ENCODE results near the gene ADGRG6.

Gene ADGRG6

DNA sequence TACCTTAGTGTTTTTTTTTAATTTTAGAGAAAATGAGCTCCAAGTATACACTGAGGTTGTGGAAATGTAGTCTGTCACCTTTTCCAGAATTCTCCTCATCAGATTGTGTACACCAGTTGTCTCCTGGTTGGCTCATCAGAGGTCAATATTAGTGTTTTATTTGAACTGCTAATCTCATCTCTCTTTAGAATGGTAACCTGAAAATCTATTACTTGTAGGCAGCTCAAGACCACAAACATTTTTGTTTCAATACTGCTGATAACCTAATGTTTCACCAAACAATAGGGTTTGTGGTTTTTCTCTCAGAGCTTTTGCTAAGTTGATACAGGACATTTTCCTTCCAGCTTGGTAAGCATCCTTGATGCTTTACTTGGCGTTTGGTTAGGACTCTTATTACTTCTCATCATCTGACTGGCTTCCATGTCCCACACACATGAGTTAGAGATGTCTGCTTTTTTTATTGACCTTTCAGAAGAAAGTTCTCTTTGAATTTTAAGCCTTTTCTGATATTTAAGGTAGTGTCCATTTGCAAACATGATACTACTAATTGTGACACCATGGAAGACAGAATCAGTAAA, 15.1 kb downstream of the ADGRG6 start:
- ATAC-seq (replicated peaks) = no peak
- peaks cover 2 to 9% of the 10 kb centered on the region in 2 donors for H3K27me3 Mint-ChIP-seq
- no peaks in the 10 kb centered on the region for H3K36me3 Mint-ChIP-seq (ENCODE audit: insufficient read depth)
- H3K4me3 Mint-ChIP-seq = no peak overlapping the region
- H3K9me3 Mint-ChIP-seq = no peaks in the 10 kb centered on the region
- no peak overlapping the region for H3K27ac Mint-ChIP-seq
- H3K4me1 Mint-ChIP-seq (ENCODE audit: low read depth in 2 of 2) = no peaks in the 10 kb centered on the region
- no peak for DNase-seq

DNA sequence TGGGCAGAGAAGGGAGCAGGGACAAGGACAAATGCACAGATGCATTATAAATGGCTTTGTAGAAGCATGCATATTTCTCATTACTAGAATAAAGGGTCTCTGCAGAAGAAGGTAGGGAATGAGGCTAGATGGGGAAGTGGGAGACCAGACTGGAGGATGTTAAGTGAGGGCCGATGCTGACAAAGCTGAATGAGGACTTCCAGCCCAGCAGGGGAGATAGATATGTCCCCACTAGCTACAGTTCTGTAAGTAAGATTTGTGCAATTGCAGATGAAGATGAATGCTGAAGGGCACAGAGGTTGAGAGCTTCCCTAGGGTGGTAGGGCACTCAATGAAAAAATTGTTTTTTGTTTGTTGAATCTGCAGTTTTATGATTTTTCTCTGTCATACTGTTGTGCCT, 16.9 kb downstream of the ADGRG6 start:
- no peaks in the 10 kb centered on the region for H3K4me1 Mint-ChIP-seq (ENCODE audit: low read depth in 2 of 2)

GRCh38 chr6:142320366-142320765, 18.6 kb downstream of the ADGRG6 start:
- H3K4me1 Mint-ChIP-seq (ENCODE audit: low read depth in 2 of 2) = no peaks in the 10 kb centered on the region
- no peak for DNase-seq
- H3K9me3 Mint-ChIP-seq = no peaks in the 10 kb centered on the region
- H3K36me3 Mint-ChIP-seq (ENCODE audit: insufficient read depth) = no peaks in the 10 kb centered on the region
- no peak overlapping the region for H3K4me3 Mint-ChIP-seq
- no peak for ATAC-seq (replicated peaks)
- H3K27me3 Mint-ChIP-seq = peaks cover 0 to 7% of the 10 kb centered on the region in 2 donors
- H3K27ac Mint-ChIP-seq = no peak overlapping the region

More for the DNA sequence above, 16.9 kb downstream of the ADGRG6 start:
- DNase-seq (no peak), ATAC-seq (replicated peaks) (no peak)
- Mint-ChIP-seq H3K27ac (no peak overlapping the region), H3K36me3 (ENCODE audit: insufficient read depth) (no peaks in the 10 kb centered on the region), H3K4me3 (no peak overlapping the region), H3K27me3 (peaks cover 0 to 8% of the 10 kb centered on the region in 2 donors), H3K9me3 (no peaks in the 10 kb centered on the region)

GRCh38 chr6:142321451-142321850, 19.6 kb downstream of the ADGRG6 start:
- Mint-ChIP-seq H3K36me3 (ENCODE audit: insufficient read depth) (no peaks in the 10 kb centered on the region), H3K27ac (no peak overlapping the region), H3K9me3 (no peaks in the 10 kb centered on the region), H3K27me3 (peaks cover 0 to 8% of the 10 kb centered on the region in 2 donors), H3K4me3 (no peak overlapping the region), H3K4me1 (ENCODE audit: low read depth in 2 of 2) (no peaks in the 10 kb centered on the region)
- ATAC-seq (replicated peaks) (no peak), DNase-seq (no peak)

DNA sequence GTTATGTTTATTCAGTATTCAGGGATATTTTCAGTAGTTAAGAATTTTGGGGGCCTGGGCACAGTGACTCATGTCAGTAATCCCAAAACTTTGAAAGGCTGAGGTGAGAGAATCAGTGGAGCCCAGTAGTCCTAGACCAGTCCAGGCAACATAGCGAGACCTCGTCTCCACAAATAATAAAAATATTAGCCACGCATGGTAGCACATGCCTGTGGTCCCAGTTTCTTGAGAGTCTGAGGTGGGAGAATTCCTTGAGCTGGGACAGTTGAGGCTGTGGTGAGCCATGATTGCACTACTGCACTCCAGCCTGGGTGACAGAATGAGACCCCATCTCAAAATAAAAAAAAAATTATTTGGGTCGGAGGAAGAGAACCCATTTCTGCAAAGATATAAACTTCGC, 20.3 kb downstream of the ADGRG6 start:
- Mint-ChIP-seq H3K27me3 (peaks cover 0 to 13% of the 10 kb centered on the region in 2 donors), H3K4me1 (ENCODE audit: low read depth in 2 of 2) (no peaks in the 10 kb centered on the region), H3K27ac (no peak overlapping the region), H3K9me3 (no peaks in the 10 kb centered on the region), H3K4me3 (no peak overlapping the region), H3K36me3 (ENCODE audit: insufficient read depth) (no peaks in the 10 kb centered on the region)
- ATAC-seq (replicated peaks) (no peak), DNase-seq (no peak)

DNA sequence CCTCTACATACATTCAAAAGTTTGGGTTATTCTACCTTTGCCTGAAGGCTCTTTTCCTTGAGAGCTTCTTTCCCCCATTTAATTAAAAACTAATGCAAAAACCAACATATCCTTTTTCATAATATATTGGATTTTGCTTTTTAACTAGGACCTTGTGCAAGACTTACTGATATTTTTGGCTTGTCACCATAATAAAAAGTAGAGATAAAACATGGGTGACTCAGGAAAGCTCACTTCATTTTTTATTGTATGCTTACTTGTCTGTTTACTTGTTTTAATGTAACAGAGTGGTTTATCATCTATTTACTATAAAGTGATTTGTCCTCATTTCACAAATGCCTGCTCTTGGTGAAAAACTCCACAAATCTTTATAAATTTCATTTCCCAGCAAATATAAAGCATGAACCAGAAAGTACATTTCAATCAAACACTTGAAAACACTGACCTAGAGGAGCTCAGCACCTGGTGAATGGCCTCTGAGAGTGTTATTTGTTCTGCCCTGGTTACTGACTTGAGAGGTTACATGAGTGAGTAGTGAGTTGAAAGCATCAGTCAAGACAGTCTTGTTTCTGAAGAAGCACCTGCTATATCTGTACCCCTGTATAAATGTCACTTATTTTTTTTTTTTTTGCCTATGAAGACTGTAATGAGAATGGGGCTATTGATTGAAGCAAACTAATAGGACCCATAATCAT, 20.8 kb downstream of the ADGRG6 start:
- Mint-ChIP-seq H3K4me3 (no peak overlapping the region), H3K4me1 (ENCODE audit: low read depth in 2 of 2) (no peaks in the 10 kb centered on the region), H3K27ac (no peak overlapping the region), H3K27me3 (peaks cover 0 to 13% of the 10 kb centered on the region in 2 donors), H3K9me3 (no peaks in the 10 kb centered on the region), H3K36me3 (ENCODE audit: insufficient read depth) (no peaks in the 10 kb centered on the region)
- DNase-seq (no peak), ATAC-seq (replicated peaks) (no peak)

- H3K36me3 Mint-ChIP-seq (ENCODE audit: insufficient read depth) = no peaks in the 10 kb centered on the region
Observed at GRCh38 chr6:142323377-142323776, 21.6 kb downstream of the ADGRG6 start.

DNA sequence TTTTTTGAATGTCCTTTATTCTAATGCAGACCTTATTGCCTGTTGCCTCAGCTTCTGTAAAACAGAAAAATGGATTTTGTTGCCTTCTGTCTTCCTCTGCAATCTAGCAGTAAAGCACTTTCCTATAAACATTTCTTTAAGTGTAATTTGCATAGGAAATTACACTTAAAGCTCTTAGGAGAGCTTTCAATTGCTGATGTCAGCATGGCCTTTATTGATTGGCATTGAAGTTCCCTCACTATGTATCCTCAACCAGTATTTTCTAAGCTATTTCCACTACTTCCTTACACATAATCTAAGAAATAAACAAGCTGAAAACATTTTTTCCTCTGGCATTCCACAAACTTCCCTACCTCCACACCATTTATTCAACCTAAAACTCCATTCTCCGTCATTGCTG, 22.3 kb downstream of the ADGRG6 start:
- Mint-ChIP-seq H3K9me3 (no peaks in the 10 kb centered on the region), H3K27me3 (peaks cover 0 to 13% of the 10 kb centered on the region in 2 donors), H3K4me1 (ENCODE audit: low read depth in 2 of 2) (no peaks in the 10 kb centered on the region), H3K4me3 (no peak overlapping the region), H3K36me3 (ENCODE audit: insufficient read depth) (no peaks in the 10 kb centered on the region), H3K27ac (no peak overlapping the region)
- no peak for DNase-seq
- ATAC-seq (replicated peaks) = no peak

More at GRCh38 chr6:142323377-142323776, 21.6 kb downstream of the ADGRG6 start:
- H3K4me3 Mint-ChIP-seq = no peak overlapping the region
- H3K27ac Mint-ChIP-seq = no peak overlapping the region
- no peaks in the 10 kb centered on the region for H3K9me3 Mint-ChIP-seq
- ATAC-seq (replicated peaks) (no peak), DNase-seq (no peak)
- H3K4me1 Mint-ChIP-seq (ENCODE audit: low read depth in 2 of 2) = no peaks in the 10 kb centered on the region
- peaks cover 0 to 13% of the 10 kb centered on the region in 2 donors for H3K27me3 Mint-ChIP-seq

DNA sequence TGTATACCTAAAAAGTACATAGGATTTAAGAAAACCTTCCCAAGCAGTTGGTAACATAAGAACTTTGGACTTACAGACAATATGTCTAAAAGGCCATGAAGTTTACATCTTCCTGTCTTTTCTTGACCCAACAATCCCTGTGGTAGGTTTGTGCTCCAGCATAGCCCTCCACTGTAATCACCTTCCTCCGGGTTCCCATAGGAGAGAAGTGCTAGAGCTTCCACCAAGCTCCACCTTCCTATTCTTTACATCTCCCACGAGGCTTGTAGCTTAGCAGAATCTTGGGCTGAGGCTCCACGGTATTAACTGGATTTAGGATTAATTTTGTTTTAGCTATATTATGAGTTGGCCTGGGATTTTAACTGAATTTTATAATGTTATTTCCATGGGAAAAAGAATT, 23.3 kb downstream of the ADGRG6 start:
- Mint-ChIP-seq H3K4me1 (ENCODE audit: low read depth in 2 of 2) (no peaks in the 10 kb centered on the region), H3K36me3 (ENCODE audit: insufficient read depth) (no peaks in the 10 kb centered on the region), H3K9me3 (no peaks in the 10 kb centered on the region), H3K27ac (no peak overlapping the region), H3K4me3 (no peak overlapping the region), H3K27me3 (peaks cover 2 to 13% of the 10 kb centered on the region in 2 donors)
- no peak for DNase-seq
- ATAC-seq (replicated peaks) = no peak

DNA sequence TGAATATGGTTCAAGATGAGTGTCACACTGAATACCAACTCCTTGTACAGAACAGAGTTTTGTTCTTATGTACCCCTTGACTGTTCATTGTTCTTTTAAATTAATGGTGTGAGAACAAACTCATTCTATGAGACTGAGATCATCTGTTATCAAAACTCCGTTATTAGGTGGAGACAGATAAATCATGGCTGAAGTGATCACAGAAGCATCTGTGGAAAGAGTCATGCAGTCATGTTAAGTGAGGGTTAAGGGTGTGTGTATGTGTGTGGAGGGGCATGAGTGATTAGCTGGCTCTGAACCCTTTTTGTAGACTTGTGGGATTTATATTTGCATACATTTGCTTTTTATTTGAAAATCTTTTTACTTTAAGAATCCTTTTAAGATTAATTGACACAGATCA, 24.7 kb downstream of the ADGRG6 start:
- DNase-seq (no peak), ATAC-seq (replicated peaks) (no peak)
- Mint-ChIP-seq H3K36me3 (ENCODE audit: insufficient read depth) (no peaks in the 10 kb centered on the region), H3K4me1 (ENCODE audit: low read depth in 2 of 2) (no peaks in the 10 kb centered on the region), H3K27me3 (peaks cover 5 to 13% of the 10 kb centered on the region in 2 donors), H3K9me3 (no peaks in the 10 kb centered on the region), H3K4me3 (no peak overlapping the region), H3K27ac (no peak overlapping the region)

DNA sequence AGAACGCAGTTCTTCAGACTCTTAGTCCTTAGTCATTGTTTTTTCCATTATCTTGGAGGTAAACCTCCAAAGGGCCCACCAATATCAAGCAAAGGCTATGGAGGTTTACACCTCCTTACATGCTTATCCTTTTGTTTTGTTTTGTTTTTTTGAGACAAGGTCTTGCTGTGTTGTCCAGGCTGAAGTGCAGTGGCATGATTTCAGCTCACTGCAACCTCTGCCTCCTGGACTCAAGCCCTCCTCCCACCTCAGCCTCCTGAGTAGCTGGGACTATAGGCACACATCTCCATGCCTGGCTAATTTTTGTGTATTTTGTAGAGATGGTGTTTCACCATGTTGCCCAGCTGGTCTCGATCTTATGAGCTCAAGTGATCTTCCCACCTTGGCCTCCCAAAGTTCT, 26.3 kb downstream of the ADGRG6 start:
- Mint-ChIP-seq H3K27me3 (peaks cover 5 to 13% of the 10 kb centered on the region in 2 donors), H3K4me1 (ENCODE audit: low read depth in 2 of 2) (no peaks in the 10 kb centered on the region), H3K9me3 (no peaks in the 10 kb centered on the region), H3K27ac (no peak overlapping the region), H3K36me3 (ENCODE audit: insufficient read depth) (no peaks in the 10 kb centered on the region), H3K4me3 (no peak overlapping the region)
- DNase-seq (no peak), ATAC-seq (replicated peaks) (no peak)

DNA sequence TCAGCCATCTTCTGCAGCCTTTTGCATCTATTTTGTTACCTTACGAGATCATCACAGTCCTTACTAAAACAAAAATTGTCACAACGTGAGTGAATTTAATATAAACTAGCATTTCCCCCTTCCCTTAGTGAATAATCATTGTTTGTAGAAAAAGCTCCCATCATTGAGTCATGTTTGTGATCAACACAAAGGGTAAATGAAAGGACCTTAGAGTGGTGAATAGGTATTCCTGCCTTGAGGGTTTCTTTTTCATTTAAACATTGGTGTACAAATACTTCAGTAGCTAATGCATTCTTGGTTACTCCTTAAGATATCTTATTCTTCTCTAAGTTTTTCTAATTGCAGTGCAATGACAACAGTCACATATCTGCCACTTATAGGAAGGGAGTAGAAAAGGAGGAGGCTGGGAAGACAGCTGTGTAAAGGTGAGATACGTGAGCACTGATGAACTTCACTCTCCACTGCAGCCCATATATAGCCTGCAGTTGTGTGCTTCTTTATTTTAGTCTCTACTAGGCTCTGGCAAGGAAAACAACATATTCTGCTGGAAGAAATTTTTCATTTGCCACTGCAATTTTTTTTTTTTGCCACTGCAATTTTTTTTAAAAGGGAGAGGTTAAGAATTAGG, 27.8 kb downstream of the ADGRG6 start:
- Mint-ChIP-seq H3K9me3 (no peaks in the 10 kb centered on the region), H3K36me3 (ENCODE audit: insufficient read depth) (no peaks in the 10 kb centered on the region), H3K27me3 (peaks cover 5 to 8% of the 10 kb centered on the region in 2 donors), H3K4me3 (no peak overlapping the region), H3K4me1 (ENCODE audit: low read depth in 2 of 2) (no peaks in the 10 kb centered on the region), H3K27ac (no peak overlapping the region)
- no peak for ATAC-seq (replicated peaks)
- no peak for DNase-seq

DNA sequence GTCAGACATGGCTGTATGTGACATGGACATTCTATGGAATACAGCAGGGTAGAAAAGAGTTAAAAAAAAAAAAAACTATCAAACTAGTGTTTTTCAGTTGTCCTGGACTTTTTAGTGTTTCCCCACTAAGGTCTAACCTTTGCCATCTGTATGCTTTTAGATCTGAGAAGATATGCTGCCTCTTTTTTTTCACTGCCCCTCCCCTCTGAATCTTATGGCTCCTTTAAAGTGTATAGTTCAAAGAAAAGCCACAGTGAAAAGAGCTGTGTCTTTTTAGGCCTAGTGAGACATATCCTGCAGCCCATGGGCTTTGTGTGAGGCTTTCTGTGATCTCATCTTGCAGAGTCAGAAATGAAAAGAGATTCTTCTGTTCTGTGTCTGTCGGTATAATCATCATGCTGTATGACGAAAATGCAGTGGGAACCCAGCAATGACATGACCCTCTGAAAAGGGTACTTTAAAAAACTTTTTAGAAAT, 29.3 kb downstream of the ADGRG6 start:
- Mint-ChIP-seq H3K36me3 (ENCODE audit: insufficient read depth) (no peaks in the 10 kb centered on the region), H3K27ac (no peak overlapping the region), H3K27me3 (peaks cover 5 to 6% of the 10 kb centered on the region in 2 donors), H3K4me1 (ENCODE audit: low read depth in 2 of 2) (no peaks in the 10 kb centered on the region), H3K4me3 (no peak overlapping the region), H3K9me3 (no peaks in the 10 kb centered on the region)
- DNase-seq (no peak), ATAC-seq (replicated peaks) (no peak)

DNA sequence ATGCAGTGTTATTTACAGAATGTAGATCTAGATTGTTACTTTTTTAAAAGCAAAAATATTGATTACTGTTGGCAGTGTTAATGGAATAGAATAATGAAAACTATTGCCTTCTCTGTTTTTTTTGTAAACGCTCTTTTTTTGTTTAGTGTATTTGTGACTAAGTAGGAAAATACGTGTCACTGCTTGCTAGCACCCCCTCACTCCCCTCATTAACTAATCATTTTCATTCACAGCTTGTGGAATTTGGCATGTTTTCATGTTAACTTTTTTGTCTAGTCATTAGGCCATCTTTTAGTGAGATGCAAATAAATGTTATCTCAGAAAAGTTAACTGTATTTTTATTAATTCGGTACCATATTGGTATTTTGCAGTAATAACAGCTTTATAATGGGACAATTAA, 29.8 kb downstream of the ADGRG6 start:
- no peak for DNase-seq
- Mint-ChIP-seq H3K9me3 (no peaks in the 10 kb centered on the region), H3K4me3 (no peak overlapping the region), H3K27me3 (peaks cover 4 to 5% of the 10 kb centered on the region in 2 donors), H3K27ac (no peak overlapping the region), H3K4me1 (ENCODE audit: low read depth in 2 of 2) (no peaks in the 10 kb centered on the region), H3K36me3 (ENCODE audit: insufficient read depth) (no peaks in the 10 kb centered on the region)
- ATAC-seq (replicated peaks) = no peak
